HG02571 (cell line): ENCODE data around the gene GOLGA6L7.
"Not testable (repeated sequence)": the region's sequence is repeated elsewhere in the genome, so short reads cannot be mapped to it uniquely, and the experiment has no call there.

Experiments used
- ATAC-seq: cut with Tn5 transposase; IDR thresholded peaks from one replicate; pipeline ENCODE4 v1.9.1; 2021; ENCODE audit warnings: mild to moderate bottlenecking, moderate library complexity; ENCODE audit not compliant: unreplicated experiment

Gene GOLGA6L7

DNA sequence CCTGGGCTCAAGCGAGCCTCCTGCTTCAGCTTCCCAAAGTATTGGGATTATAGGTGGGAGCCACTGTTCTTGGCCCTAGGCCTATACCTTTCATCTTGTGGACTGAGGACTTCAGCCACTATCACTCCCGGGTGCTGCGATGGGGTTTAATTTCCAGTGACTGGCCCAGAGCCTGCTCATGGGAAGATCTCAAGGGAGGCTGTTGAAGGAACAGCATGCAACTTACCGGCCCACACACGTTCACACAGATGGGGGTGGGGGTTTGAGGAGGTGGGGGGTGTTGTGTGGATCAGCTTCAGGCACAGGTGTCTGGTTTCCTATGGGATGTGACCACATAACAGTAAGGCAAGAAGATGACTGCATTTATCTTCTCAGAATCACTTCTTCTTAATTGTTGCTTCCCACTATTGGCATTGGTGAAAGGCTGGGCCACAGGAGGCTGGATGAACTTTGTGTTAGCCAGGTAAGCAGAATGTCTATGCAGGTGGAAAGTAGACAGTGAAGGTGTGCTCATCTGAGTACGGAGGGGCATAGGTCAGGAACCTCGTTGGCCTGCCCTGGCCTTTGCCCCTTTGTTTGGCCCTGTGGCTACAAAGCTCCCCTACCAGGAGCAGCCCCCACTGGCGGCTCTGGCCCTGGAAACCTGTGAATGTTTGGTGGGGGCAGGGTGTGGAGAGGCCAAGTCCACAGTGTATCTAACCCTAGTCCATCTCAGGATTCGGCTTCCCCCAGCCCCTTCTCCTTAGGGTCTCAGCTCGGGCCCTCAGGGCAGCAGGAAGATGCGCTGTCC is 35.9 kb upstream of the GOLGA6L7 start:
- ATAC-seq, result no peak

DNA sequence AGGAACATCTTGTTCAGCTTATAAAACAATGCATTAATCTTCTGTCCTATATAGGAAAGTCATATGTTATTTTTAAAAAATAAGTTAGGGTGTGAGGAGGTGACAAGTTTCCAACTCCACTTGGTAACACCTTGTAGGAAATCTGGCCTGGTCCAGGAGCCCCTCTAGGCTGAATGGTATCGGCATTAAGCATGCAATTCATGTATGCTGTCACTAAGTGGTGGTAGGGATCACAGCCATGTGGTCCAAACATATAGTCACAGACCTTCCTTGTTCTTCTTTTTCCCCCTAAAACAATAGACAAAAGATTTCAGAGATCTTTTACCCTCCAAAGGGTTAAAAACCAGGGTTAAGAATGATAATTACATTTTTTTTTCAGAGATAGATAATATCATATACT is 33.2 kb upstream of the GOLGA6L7 start:
- ATAC-seq, result no peak

DNA sequence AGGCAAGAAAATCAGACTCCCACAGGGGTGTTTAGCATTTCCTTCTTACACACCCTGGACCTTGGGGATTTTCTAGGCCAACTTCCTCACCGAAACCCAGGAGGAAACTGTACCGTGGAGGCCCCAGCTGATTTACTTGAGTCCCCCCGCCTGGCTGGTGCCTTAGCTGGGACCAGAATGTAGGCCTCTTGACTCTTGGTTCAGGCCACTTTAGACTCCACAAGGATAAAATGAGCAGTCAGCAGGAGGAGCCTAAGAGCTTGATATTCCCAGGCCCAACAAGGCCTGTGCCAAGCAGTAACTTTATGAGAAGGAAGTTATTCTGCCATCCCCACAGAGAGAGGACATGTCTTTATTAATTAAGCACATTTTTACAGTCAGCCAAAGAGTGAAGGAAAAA is 32.7 kb upstream of the GOLGA6L7 start:
- ATAC-seq, result no peak

DNA sequence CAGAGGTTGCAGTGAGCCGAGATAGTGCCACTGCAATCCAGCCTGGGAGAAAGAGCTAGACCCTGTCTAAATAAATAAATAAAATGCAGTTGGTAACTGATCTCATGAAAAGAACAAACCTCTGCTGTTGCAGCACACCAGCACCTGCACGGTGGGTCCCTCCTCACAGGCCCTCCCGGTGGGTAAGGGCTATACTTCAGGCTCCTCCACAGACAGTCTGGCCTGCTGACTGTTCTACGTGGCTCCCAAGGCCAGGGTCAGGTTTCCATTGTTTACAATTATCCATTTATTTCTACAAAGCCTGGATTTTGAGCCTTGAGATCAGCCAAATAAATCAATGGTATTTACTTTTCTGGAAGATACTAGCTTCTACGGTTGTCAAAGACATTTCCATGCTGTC is 32.2 kb upstream of the GOLGA6L7 start:
- ATAC-seq, result no peak

DNA sequence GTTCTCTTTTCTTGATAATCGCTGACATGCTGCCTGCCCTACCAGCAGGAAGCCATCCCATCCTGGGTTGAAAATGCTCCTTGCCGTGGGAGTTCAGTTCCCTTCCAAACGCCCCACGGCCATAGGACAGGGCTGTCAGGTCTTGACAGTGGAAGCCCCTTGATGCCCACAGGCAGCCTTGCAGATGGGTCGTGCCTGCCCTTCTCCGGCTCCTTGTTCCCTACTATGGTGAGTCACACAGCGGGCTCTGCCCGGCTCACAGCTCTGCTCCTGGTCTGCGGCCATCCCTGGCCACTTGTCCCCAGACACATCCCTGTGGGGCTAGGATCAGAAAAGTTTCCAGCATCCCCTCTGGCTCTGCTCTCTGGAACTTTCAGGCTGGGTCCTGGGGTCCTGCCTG is 31.1 kb upstream of the GOLGA6L7 start:
- no peak for ATAC-seq

DNA sequence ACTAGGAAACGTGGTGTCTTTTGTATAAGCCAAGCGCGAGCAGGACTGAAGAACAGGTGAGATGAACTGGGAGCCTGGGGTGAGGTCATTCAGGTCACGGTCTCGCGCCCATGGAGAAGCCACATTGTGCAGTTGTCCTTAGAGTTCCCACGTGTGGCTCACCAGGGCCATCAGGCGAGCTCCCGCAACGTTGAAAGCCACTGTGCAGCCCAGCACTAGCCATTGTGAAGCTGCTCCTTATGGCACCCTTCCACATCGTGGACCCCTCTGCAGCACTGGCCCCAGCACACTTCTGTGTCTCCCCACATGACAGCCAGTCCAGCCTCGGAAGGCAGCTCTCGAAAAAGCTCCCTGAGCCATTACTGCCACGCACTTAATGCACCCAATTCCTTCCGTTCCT is 29.8 kb upstream of the GOLGA6L7 start:
- ATAC-seq, result no peak

DNA sequence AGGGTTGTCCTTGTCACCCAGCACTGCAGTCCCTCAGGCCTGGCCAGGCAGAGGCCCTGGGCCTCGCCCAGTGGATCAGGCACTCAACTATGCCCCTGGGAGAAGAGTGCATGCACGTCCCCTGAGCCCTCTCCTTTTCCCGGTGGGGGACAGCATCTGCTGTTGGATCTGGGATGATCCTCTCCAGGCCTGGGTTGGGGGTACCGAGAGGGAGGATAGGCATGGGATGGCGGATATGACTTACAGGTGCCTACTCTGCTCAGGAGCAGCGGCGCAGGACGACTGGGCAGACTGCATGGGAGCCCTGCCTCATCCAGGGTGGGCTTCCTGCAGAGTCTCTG is 28.4 kb upstream of the GOLGA6L7 start:
- ATAC-seq, result no peak

DNA sequence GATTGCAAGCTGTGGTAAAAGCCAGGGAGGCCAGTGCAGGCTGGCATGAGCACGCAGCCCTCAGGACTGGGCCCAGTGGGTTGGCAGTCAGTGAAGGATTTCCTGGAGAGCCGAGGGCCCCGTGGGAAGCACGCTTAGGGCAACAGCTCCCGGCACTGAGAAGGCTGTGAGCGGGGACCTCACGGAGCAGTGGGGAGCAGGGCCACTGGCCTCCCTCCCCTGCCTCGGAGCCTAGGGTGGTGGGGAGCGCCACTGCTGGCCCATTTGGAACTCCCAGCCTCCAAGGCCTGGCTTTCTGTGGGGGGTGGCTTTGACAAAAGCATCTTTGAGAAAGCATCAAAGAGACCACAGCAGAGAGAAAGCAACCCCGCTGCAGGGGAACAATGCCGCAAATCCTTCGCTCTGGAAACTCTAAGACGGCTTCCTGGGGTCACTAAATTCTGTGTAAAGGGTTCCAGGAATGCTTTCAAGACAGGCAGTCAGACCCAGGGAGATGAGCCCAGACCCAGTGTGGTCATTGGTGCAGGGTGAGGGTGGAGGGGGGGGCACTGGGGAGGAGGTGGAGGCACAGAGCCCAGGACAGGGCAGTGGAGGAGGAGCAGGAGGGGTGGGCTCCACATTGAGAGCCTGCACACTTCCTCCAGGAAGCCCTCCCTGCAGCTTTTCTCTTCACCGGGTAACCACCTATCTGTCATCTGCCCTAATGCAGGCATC is 27.8 kb upstream of the GOLGA6L7 start:
- no peak for ATAC-seq

DNA sequence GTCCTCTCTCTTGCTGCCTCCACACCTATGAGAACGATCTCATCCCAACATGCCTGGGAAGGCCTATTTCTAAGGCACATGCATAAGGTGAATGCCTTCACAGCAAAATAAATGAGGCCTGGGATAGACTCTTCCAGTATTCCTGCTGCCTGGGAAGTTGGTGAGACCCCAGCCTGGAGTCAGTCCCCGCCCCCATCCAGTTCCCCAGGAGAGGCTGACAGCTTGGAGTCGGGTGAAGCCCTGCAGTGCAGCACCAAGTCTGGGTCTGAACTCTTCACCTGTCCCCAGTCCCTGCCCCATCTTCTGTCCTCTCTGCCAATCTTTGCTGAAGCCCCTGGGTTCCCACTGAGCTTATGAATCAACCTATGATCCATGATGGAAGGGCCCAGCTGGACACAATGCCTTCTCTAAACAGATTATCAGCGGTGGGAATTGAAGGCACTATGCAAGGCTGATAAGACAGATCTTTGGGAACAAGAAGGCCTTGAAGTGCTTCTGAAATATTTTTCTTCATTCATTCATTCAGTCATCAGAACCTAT is 27.1 kb upstream of the GOLGA6L7 start:
- no peak for ATAC-seq

DNA sequence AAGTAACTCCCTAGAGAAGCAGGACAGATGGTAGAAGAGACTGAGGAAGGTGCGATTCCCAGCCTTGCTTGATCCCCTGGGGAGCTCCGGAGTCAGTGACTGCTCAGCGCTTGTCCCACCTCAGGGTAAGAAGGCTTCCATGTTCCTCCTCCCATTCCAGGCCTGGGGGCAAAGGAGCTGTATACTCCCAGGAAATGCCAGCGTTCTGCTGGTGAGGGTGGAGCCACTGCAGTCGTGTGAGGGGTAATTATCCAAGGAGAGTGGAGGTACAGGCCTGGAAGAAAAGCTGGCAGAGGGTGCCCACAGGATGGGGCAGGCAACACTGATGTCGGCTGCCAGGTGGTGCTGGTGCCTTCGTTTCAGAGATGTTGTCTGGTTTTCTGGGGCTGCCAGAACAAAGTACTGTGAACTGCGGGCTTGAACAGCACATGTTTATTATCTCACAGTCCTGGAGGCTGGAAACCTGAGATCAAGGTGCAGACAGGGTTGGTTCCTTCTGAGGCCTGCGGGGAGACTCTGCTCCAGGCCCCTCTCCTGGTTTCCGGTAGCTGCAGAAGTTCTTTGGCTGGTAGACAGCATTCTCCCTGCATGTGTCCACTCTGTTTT is 25.2 kb upstream of the GOLGA6L7 start:
- ATAC-seq, result no peak

DNA sequence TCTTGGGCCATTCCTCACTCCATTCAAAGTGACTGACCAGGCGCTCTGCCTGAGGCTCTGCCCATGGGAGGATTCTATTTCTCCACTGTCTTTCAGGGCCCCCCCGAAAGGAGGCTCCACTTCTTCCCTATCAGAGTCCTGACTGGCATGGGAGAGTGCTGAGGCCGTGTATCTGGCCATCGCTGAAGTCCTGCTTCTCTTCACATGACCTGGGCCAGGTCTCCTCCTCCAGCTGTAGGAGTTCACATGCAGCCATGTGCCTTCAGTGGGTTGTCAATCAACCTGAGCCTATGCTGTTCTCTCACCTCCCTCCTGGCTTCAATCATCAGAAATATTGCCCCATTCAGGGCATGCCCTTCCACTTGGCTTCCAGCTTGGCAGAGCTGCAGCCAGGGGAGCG is 24.6 kb upstream of the GOLGA6L7 start:
- no peak for ATAC-seq

DNA sequence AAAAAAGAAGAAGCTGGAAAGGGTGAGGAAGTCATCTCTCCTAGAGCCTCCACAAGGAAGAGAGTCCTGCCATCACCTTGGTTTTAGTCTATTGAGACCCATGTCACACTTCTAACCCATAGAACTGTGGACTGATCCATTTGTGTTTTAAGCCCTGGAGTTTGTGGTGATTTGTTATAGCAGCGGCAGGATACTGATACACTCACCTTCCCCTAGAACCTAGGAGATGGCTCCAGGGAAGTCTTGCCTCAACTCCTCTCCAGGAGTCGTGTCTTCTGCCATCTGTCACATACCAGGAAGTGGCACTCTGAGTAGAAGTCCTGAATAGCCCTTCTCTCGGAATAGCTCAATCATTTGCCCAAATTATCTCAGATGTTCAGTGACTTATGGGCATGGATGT is 22.7 kb upstream of the GOLGA6L7 start:
- ATAC-seq, result no peak

DNA sequence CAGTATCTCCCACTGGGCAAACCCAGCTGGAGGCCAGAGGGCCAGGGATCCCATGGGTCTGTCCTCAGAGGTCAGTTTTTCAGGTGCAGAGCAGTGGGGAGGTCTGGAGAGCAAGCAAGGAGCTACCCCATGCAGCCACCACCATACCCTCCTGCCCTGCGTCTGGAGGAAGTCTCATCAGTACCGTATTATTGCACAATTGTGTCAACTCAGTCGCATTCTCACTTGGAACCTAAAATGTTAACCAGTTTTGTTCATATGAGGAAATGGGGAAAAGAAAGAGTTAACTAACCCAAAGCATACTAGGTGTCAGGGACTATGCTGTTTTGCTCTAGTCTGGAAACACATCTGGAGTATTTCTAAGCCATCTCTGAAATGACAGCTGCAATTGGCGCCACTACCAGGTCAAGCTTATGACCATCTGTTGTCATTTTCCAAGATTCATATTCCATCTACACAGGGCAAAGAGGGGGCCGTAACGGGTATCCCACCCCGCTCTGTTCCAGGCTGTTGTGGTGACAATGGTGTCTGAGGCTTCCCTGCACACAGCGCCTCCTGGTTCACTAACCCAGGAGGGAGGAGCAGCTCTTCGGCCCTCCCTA is 20.4 kb upstream of the GOLGA6L7 start:
- ATAC-seq, result no peak

DNA sequence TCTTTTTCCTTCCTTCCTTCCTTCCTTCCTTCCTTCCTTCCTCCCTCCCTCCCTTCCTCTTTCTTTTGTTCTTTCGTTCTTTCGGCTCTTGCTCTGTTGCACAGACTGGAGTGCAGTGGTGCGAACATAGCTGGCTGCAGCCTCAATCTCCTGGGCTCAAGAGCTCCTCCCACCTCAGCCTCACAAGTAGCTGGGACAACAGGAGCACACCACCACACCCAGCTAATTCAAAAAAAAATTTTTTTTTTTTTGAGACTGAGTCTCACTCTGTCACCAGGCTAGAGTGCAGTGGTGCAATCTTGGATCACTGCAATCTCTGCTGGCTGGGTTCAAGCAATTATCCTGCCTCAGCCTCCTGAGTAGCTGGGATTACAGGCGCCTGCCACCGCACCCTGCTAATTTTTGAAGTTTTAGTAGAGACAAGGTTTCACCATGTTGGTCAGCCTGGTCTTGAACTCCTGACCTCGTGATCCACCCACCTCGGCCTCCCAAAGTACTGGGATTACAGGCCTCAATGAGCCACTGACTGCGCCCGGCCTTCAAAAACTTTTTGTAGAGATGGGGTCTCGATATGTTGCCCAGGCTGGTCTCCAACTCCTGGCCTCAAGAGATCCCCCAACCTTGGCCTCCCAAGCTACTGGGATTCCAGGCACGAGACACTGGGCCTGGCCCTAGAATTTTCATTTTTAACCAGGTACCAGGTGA is 13.3 kb upstream of the GOLGA6L7 start:
- ATAC-seq, result not testable (repeated sequence)

DNA sequence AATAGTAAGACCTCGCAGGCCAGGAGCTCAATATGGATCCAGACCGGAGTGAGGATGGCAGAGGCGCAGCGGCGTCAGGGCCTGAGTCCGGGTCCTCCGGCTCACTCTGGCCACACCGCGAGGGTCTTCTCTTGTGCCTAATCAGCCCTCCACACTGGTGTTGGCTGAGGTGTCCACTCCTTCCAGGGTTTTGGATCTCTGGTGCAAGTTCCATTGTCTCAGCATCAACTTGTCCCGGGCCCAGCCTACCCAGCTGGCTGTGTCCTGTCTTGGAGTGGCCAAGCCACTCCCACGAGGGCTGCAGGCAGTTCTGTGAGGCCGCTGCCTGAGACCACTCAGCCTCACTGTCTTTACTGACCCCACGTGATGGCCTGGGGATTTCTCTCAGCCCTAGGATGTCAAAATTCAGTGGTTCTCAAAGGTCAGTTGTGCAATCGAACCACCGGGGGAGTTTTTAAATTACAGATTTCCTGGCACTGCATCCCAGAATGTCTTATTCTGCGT is 12.6 kb upstream of the GOLGA6L7 start:
- no peak for ATAC-seq

DNA sequence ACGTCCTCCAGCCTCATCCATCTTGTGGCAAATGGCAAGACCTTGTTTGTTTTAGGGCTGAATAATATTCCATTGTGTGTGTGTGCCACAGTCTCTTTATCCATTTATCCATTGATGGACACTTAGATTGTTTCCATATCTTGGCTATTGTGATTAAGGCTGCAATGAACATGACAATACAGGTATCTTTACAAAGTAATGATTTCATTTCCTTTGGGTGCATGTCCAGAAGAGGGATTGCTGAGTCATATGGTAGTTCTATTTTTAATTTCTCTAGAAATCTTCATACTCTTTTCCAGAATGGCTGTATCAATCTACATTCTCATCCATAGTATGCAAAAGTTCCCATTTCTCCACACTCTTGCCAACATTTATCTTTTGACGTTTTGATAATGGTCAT is 6.1 kb upstream of the GOLGA6L7 start:
- ATAC-seq, result not testable (repeated sequence)

DNA sequence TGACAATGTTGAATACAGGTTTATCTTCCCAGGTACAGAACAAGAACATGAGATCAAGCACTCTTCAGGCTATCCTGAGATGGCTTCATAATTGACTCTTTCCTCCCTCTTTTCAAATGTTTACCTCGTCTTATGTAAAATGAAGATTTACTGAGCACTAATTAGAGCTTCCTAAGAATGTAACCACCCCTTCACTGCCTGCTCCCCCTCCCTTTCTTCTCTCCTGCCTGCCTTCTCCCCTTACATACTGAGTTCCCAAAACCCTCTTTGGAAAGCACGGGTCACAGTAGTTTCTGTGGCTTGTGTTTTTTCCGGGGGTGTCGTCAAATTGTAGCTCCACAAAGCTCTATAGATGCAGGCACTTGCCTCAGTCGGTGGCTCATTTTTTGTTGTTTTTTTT is 5.2 kb upstream of the GOLGA6L7 start:
- not testable (repeated sequence) for ATAC-seq

DNA sequence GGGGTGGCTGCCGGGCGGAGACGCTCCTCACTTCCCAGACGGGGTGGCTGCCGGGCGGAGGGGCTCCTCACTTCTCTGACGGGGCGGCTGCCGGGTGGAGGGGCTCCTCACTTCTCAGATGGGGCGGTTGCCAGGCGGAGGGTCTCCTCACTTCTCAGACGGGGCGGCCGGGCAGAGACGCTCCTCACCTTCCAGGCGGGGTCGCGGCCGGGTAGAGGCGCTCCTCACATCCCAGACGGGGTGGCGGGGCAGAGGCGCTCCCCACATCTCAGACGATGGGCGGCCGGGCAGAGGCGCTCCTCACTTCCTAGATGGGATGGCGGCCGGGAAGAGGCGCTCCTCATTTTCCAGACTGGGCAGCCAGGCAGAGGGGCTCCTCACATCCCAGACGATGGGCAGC is 1.3 kb upstream of the GOLGA6L7 start:
- ATAC-seq, result not testable (repeated sequence)

DNA sequence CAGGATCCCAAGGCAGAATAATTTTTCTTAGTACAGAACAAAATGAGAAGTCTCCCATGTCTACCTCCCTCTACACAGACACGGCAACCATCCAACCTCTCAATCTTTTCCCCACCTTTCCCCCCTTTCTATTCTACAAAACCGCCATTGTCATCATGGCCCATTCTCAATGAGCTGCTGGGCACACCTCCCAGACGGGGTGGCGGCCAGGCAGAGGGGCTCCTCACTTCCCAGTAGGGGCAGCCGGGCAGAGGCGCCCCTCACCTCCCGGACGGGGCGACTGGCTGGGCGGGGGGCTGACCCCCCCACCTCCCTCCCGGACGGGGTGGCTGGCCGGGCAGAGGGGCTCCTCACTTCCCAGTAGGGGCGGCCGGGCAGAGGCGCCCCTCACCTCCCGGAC is 827 bp upstream of the GOLGA6L7 start:
- not testable (repeated sequence) for ATAC-seq

DNA sequence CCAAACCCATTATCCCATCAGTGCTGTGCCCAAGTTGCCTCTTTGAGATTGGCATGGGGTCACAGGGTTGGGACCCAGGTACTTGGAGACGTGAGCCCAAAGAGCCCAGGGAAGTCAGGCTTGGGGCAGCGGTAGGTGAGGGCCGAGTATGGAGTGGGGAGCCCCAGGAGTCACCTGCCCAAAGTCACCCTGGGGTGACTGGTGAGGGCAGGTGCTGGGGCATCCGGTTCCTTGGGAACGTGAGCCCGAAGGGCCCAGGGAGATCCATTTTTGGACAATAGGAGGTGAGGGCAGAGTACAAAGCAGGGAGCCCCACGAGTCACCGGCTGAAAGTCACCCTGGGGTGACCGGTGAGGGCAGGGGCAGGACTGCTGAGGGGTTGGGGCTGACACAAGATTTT is 485 bp downstream of the GOLGA6L7 start:
- ATAC-seq, result not testable (repeated sequence)

DNA sequence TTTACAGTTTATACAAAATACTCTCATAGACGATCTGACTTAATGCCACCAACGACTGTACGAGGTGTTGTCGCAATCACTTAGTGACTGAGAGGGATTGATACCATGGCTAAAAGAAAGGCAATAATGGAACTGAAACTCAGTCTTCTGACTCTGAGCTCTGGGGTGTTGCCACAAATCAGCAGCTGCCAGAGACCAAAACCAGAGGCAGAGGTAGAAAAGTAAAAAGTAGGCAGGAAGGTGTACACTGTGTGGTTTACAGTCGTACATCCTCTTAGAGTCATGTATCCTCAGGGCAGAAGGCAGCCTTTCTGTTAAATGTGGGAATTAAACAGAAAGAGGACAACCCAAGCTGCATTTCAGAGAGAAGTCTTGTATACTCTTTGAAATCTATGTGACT is 1.2 kb downstream of the GOLGA6L7 start:
- ATAC-seq, result not testable (repeated sequence)
